CD14-positive monocyte (primary cell): Measurements from ENCODE around the gene TACC2. TPM values are rescaled to one million over a fixed set of nuclear protein-coding genes. Genes with fewer than 3 reads are reported as not detected.

Source experiments
- DNase-seq, 3 donors: peaks; one replicate each; pipeline ENCODE4 v3.0.0-alpha.2; 2011 to 2022
- H2AFZ ChIP-seq: 2 replicates; pipeline ENCODE4 v1.6.0; 2012; ENCODE audit warnings: mild to moderate bottlenecking, low read depth, low read length, inconsistent platforms; ENCODE audit not compliant: insufficient read depth, poor library complexity, severe bottlenecking
- H3K27ac ChIP-seq, 2 donors: 1 replicate in 1 of 2; 2 replicates in 1 of 2; pipeline ENCODE4 v1.5.1; 2012 to 2013; ENCODE audit warnings: low read length in 2 of 2, control low read depth in 1 of 2, inconsistent platforms in 1 of 2, low read depth in 1 of 2, mild to moderate bottlenecking in 1 of 2
- H3K27me3 ChIP-seq, 2 donors: one replicate each; pipeline versions ENCODE4 v1.6.0 to v1.6.1; 2011 to 2013; ENCODE audit warnings: low read length in 2 of 2; ENCODE audit not compliant: control insufficient read depth in 2 of 2, insufficient read depth in 2 of 2
- H3K36me3 ChIP-seq, 2 donors: replicated peaks in 1 of 2; 1 replicate in 1 of 2; 2 replicates in 1 of 2; pipeline versions ENCODE4 v1.5.1 to v1.6.1; 2012 to 2013; ENCODE audit warnings: low read length in 2 of 2, control low read depth in 1 of 2, inconsistent platforms in 1 of 2, mild to moderate bottlenecking in 1 of 2; ENCODE audit not compliant: insufficient read depth in 2 of 2, control insufficient read depth in 1 of 2
- H3K4me1 ChIP-seq, 2 donors: 1 replicate in 1 of 2; 2 replicates in 1 of 2; pipeline versions ENCODE4 v1.5.1 to v1.6.1; 2012 to 2013; ENCODE audit warnings: low read length in 2 of 2, control low read depth in 1 of 2, inconsistent platforms in 1 of 2, mild to moderate bottlenecking in 1 of 2, moderate library complexity in 1 of 2; ENCODE audit not compliant: insufficient read depth in 2 of 2, control insufficient read depth in 1 of 2
- H3K4me2 ChIP-seq: replicated peaks from 2 replicates; pipeline ENCODE3; 2012; ENCODE audit warnings: low read length, moderate library complexity, mild to moderate bottlenecking; ENCODE audit not compliant: poor library complexity, severe bottlenecking; ENCODE audit errors: extremely low read depth
- H3K4me3 ChIP-seq, 3 experiments: fragments of 200-600 bp in 1 of 3; sonication (generic) in 1 of 3; replicated peaks in 1 of 3; 1 replicate in 2 of 3; 2 replicates in 1 of 3; pipeline ENCODE4 v1.5.1; 2011 to 2013; ENCODE audit warnings: low read length in 3 of 3, mild to moderate bottlenecking in 3 of 3, control low read depth in 2 of 3, low read depth in 2 of 3, inconsistent platforms in 1 of 3, moderate library complexity in 1 of 3
- H3K79me2 ChIP-seq: 2 replicates; pipeline ENCODE4 v1.6.0; 2012; ENCODE audit warnings: mild to moderate bottlenecking, control low read depth, inconsistent platforms, low read length, moderate library complexity; ENCODE audit not compliant: insufficient read depth
- H3K9ac ChIP-seq: 2 replicates; pipeline ENCODE4 v1.6.0; 2017; ENCODE audit warnings: low read length, mild to moderate bottlenecking; ENCODE audit not compliant: insufficient read depth, poor library complexity, severe bottlenecking
- H3K9me3 ChIP-seq, 2 donors: replicated peaks in 1 of 2; 1 replicate in 1 of 2; 2 replicates in 1 of 2; pipeline versions ENCODE4 v1.5.1 to v1.6.1; 2012 to 2013; ENCODE audit warnings: low read length in 2 of 2, control low read depth in 1 of 2; ENCODE audit not compliant: control insufficient read depth in 1 of 2, insufficient read depth in 1 of 2
- H4K20me1 ChIP-seq: 2 replicates; pipeline ENCODE4 v1.6.0; 2012; ENCODE audit warnings: mild to moderate bottlenecking, low read length, control low read depth, moderate library complexity; ENCODE audit not compliant: insufficient read depth
- H3K27ac Mint-ChIP-seq, 7 donors: one replicate each; pipeline ENCODE4 v1.8.0; 2020; ENCODE audit warnings: mild to moderate bottlenecking in 7 of 7, mixed read lengths in 7 of 7, moderate library complexity in 6 of 7, inconsistent platforms in 2 of 7
- H3K27me3 Mint-ChIP-seq, 3 donors: one replicate each; pipeline ENCODE4 v1.8.0; 2021 to 2022; ENCODE audit warnings: low read depth in 3 of 3, mild to moderate bottlenecking in 3 of 3, mixed read lengths in 3 of 3, moderate library complexity in 3 of 3, inconsistent platforms in 1 of 3
- H3K36me3 Mint-ChIP-seq, 2 donors: one replicate each; pipeline ENCODE4 v1.8.0; 2020; ENCODE audit warnings: mixed read lengths in 2 of 2, inconsistent platforms in 1 of 2, mild to moderate bottlenecking in 1 of 2
- H3K4me1 Mint-ChIP-seq: one replicate; pipeline ENCODE4 v1.8.0; 2020; ENCODE audit warnings: mild to moderate bottlenecking, mixed read lengths
- H3K4me3 Mint-ChIP-seq, 2 donors: one replicate each; pipeline ENCODE4 v1.8.0; 2020; ENCODE audit warnings: mild to moderate bottlenecking in 2 of 2, mixed read lengths in 2 of 2, moderate library complexity in 1 of 2
- H3K9me3 Mint-ChIP-seq, 7 donors: one replicate each; pipeline ENCODE4 v1.8.0; 2020 to 2022; ENCODE audit warnings: mixed read lengths in 7 of 7, mild to moderate bottlenecking in 6 of 7, moderate library complexity in 6 of 7, inconsistent platforms in 2 of 7
- CTCF ChIP-seq: fragments of 200-600 bp; IDR thresholded peaks from one replicate; pipeline ENCODE4 v1.8.0; 2022; ENCODE audit warnings: antibody characterized with exemption, mild to moderate bottlenecking
- WGBS: methylation state at CpG from one replicate; pipeline ENCODE4 v1.1.5; 2013; ENCODE audit warnings: missing lambda C conversion rate; ENCODE audit not compliant: insufficient coverage; 5-methylcytosine and 5-hydroxymethylcytosine counted together
- intact Hi-C, 2 donors: fragments of 100-400 bp; cut with micrococcal nuclease; formaldehyde crosslinking; loops; one replicate each; pipeline versions ENCODE4 v1.15.0 to v1.15.1; 2023
- polyA plus RNA-seq, 3 donors: library from polyadenylated mRNA; depleted of rRNA in 1 of 3; unstranded in 2 of 3; stranded (reverse) in 1 of 3; fragments of 300-500 nt in 2 of 3; fragments of >200 nt in 1 of 3; fragmentation: Illumina TruSeq in 2 of 3; gene quantifications; 1 replicate in 2 of 3; 2 replicates in 1 of 3; pipeline ENCODE4 v1.2.3, GENCODE V29; 2012 to 2021

TACC2 gene
- polyA plus RNA-seq, 3 donors = 0.03 TPM; not detected in 2

DNA sequence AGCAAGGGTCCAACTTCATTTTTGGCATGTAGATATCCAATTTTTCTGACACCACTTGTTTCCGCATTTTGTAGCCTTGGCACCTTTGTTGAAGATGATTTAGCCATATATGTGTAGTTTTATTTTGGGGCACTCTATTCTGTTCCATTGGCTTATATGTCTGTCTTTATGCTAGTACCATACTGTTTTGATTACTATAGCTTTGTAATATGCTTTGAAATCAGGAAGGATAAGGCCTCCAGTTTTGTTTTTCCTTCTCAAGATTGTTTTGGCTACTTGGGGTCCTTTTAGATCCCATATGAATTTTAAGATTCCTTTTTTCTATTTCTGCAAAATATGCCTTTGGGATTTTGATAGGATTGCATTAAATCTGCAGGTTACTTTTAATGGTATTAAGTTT lies 272.6 kb downstream of the TACC2 start:
- Mint-ChIP-seq H3K27ac (no peak overlapping the region), H3K4me1 (no peaks in the 10 kb centered on the region), H3K4me3 (no peak overlapping the region), H3K9me3 (peaks cover 0 to 19% (median 7%) of the 10 kb centered on the region in 7 donors), H3K27me3 (peaks cover 7 to 17% (median 15%) of the 10 kb centered on the region in 3 donors), H3K36me3 (no peaks in the 10 kb centered on the region)
- H2AFZ ChIP-seq = no peak overlapping the region
- H4K20me1 ChIP-seq = no peaks in the 10 kb centered on the region
- DNase-seq = no peak
- peaks cover 0 to 3% of the 10 kb centered on the region in 2 donors for H3K9me3 ChIP-seq
- H3K4me2 ChIP-seq = no peak overlapping the region
- no peak overlapping the region for H3K27ac ChIP-seq
- intact Hi-C loops = no loop called here
- H3K36me3 ChIP-seq = no peaks in the 10 kb centered on the region
- H3K9ac ChIP-seq = no peak overlapping the region
- H3K4me1 ChIP-seq = no peaks in the 10 kb centered on the region
- TF ChIP-seq CTCF = no peak
- H3K4me3 ChIP-seq = no peak overlapping the region
- H3K27me3 ChIP-seq = no peaks in the 10 kb centered on the region
- WGBS = no CpG with 5 or more reads among the region's 1 CpG
- H3K79me2 ChIP-seq = no peaks in the 10 kb centered on the region

- no peaks in the 10 kb centered on the region for H3K36me3 Mint-ChIP-seq
- no peak overlapping the region for H3K4me3 ChIP-seq
- peaks cover 0 to 3% of the 10 kb centered on the region in 2 donors for H3K9me3 ChIP-seq
- no peak overlapping the region for H3K4me3 Mint-ChIP-seq
- H3K9ac ChIP-seq = no peak overlapping the region
- peaks cover 0 to 19% (median 7%) of the 10 kb centered on the region in 7 donors for H3K9me3 Mint-ChIP-seq
- DNase-seq = no peak
- no peaks in the 10 kb centered on the region for H3K36me3 ChIP-seq
- no peak overlapping the region for H2AFZ ChIP-seq
- H3K79me2 ChIP-seq = no peaks in the 10 kb centered on the region
- H4K20me1 ChIP-seq = no peaks in the 10 kb centered on the region
- no peak overlapping the region for H3K4me2 ChIP-seq
- TF ChIP-seq CTCF = no peak
- H3K27ac ChIP-seq = no peak overlapping the region
- no peaks in the 10 kb centered on the region for H3K27me3 ChIP-seq
- peaks cover 6 to 15% (median 10%) of the 10 kb centered on the region in 3 donors for H3K27me3 Mint-ChIP-seq
- WGBS = 88% methylated on average over 1 of the region's 1 CpG
- no peaks in the 10 kb centered on the region for H3K4me1 Mint-ChIP-seq
- no peaks in the 10 kb centered on the region for H3K4me1 ChIP-seq
- no peak overlapping the region for H3K27ac Mint-ChIP-seq
- intact Hi-C loops = no loop called here
Measured at GRCh38 chr10:122263971-122264370, 275.0 kb downstream of the TACC2 start.
